ENCODE results near the gene FCRL2.
"Not testable (repeated sequence)": the region's sequence is repeated elsewhere in the genome, so short reads cannot be mapped to it uniquely, and the experiment has no call there.

Gene FCRL2

DNA sequence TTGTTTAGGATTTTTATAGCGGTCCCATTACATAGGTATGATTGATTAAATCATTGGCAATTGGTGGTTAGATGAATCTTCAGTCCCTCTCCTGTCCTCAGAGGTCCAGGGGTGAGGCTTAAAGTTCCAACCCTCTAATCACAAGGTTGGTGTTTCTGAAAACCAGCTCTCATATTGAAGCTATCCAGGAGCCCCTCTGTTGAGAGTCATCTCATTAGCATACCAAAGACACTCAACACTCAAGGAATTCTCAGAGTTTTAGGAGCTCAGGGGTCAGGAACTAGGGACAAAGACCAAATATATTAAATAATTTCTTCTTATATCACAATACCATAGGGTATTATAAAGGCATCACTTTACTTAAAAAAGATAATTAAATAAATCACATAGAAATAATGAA is 23.3 kb downstream of the FCRL2 start:
- DNase-seq (ENCODE audit: low spot score) = no peak

DNA sequence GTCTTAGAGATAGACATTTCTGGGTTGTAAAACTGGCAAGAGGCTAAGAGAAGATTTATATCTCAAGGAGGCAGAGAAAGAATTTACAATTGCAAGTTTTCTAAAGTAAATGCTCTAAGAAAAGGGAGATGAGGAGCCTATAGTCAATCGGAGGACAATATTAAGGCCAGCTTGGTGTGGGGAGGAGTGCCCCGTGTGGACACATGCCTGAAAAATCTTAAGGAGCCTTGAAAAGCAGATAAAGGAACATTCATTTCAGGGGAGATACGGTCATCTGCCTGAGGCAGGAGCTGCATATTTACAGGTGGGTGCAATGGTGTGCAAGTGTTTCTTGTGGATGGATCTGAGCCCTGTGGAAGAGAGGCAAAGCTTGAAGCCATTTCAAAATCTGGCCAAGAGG is 25.6 kb downstream of the FCRL2 start:
- DNase-seq (ENCODE audit: low spot score) = no peak

GRCh38 chr1:157748262-157748817 is 28.6 kb downstream of the FCRL2 start:
- DNase-seq (ENCODE audit: low spot score) = no peak

- DNase-seq (ENCODE audit: low spot score) = no peak
Measured at GRCh38 chr1:157739229-157739901, 37.6 kb downstream of the FCRL2 start.

GRCh38 chr1:157735991-157736390 is 40.9 kb downstream of the FCRL2 start:
- DNase-seq (ENCODE audit: low spot score) = not testable (repeated sequence)

- no peak for DNase-seq (ENCODE audit: low spot score)
Measured at GRCh38 chr1:157734321-157734720, 42.6 kb downstream of the FCRL2 start.

- no peak for DNase-seq (ENCODE audit: low spot score)
Measured at GRCh38 chr1:157732755-157733154, 44.2 kb downstream of the FCRL2 start.

DNA sequence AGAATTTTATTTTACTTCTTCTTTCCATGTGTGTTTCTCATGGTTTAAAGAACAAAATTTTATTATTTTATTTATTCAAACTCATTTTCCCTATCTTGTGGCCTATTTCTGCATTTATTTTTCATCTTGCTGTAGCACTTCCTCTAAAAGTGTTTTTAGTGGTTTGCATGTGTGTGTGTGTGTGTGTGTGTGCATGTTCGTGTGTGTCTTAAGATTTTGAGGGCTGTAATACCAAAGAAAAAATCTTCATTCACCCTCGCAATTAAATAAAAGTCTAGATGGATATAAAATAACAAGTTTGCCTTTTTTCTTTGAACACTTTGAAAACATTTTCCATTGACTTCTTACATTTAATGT is 51.7 kb downstream of the FCRL2 start:
- no peak for DNase-seq (ENCODE audit: low spot score)

- DNase-seq (ENCODE audit: low spot score) = no peak
Measured at GRCh38 chr1:157724537-157725220, 52.3 kb downstream of the FCRL2 start.

DNA sequence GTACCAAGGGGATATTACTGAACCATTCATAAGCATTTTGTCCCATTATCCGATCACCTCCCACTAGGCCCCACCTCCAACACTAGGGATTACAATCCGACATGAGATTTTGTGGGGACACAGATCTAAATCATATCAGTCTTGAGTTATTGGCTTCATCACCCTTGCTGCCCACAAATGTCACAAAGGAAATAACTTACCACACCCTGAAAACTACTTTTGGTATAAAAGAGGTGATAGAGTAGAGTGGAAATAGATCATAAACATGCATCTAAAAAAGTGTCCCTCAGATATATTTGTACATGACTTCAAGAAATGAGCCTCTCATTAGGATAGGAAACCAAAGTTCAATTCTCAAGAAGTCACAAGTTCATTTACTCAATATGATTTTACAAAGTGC is 53.8 kb downstream of the FCRL2 start:
- no peak for DNase-seq (ENCODE audit: low spot score)

- no peak for DNase-seq (ENCODE audit: low spot score)
Measured at GRCh38 chr1:157721985-157722384, 54.9 kb downstream of the FCRL2 start.

- no peak for DNase-seq (ENCODE audit: low spot score)
Measured at GRCh38 chr1:157715736-157716135, 61.2 kb downstream of the FCRL2 start.

- DNase-seq (ENCODE audit: low spot score) = no peak
Measured at GRCh38 chr1:157711802-157712201, 65.1 kb downstream of the FCRL2 start.

- no peak for DNase-seq (ENCODE audit: low spot score)
Measured at GRCh38 chr1:157704878-157705277, 72.1 kb downstream of the FCRL2 start.

- DNase-seq (ENCODE audit: low spot score) = no peak
Measured at GRCh38 chr1:157703981-157704380, 73.0 kb downstream of the FCRL2 start.

DNA sequence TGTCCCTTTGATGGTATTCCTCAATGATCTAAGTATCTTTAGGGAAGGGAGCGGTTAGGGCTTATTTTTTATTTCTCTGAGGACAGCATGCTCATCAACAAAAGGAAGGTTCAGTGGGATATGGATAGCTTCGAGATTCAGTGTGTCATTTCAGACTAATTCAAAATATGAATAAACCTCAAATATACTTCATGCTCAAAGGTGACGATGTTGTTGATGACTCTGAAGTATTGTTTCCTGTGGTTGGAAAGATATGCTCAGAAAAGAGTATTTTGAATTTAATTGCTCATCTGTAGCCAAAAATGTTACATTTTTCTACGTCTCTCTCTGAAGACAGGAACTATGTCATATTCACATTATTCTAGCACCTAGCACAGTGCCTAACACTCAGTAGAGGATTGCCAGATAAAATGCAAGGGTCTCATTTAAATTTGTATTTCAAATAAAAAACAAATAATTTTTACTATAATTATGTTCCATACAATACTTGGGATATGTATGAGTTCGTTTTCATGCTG is 74.6 kb downstream of the FCRL2 start:
- no peak for DNase-seq (ENCODE audit: low spot score)

DNA sequence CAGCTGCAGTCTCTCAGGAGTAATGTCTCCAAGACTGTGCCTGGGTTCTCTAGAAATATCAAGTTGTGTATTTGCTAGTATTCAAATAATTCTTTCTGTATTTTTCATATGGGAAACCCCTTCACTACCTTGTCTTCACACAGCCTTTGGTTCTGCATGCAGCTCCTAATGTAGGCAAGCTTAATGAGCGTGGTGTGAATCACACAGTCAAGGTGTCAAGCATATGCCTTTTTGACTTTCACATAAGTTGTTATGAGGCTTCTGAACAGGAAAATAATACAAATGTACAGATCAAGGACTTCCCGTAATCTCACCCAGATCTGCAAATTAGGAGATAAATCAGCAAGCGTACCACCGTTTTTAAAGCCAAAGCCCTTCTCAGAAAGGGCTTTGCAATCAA is 76.2 kb downstream of the FCRL2 start, which contains the start of gene FCRL3:
Gene FCRL3, minus strand, starts transcription at position 38 of the 400 bp plus-strand sequence. CDS start 280 bp downstream, outside the sequence.
- no peak for DNase-seq (ENCODE audit: low spot score)

DNA sequence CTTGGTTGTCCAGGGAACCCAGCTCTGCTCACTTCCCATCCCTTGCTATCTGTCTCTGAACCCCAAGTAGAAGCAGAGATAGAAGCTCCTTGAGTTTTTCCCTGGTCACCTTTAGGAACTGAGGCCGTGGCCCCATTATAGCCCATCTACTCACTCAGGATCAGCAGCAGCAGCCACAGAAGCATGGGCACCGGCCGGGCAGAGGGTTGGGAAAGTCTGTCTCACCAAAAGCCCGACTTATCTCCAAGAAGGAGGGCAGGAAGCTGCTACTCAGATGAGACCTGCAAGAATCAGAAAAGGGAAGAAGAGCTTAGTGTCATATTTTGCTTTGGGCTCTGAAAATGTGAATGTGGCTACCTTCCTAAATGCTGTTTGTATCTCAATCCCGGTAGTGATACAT is 76.6 kb downstream of the FCRL2 start:
- DNase-seq (ENCODE audit: low spot score) = no peak

DNA sequence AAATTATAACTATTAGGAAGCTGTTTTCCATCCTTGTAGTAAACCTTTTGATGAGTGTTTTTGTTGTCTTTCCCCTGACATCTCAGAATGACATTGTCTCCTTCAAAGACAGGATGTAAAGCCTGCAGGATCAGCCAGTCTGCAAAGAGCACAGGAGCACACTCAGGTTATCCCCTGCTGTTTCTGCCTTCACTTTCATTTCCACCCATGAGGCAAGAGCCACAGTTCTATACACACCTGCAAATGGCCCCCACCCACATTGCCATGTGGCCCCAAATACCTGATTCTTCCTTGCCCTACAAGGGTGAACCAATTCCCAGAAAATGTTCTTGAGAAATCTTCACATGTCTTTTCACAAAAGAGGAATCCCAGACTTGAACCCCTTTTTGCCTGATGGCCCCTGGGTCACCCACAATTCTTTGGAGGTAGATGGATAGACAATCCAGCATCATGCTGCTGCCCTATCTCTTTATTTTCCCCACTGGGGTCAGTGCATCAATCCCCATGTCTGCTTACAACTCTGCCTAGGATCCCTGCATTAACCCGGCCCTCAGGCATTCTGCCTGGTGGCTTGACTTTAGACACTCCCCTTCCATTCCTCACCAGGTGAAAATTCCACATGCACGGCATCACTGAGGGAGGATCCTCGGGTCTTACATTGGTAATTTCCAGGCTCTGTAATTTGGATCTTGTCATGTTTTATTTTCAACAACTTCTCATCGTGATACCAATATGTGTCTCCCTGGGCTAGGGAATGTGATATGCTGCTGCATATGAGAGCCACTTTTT is 79.0 kb downstream of the FCRL2 start:
- no peak for DNase-seq (ENCODE audit: low spot score)

GRCh38 chr1:157696966-157697628 is 79.8 kb downstream of the FCRL2 start:
- DNase-seq (ENCODE audit: low spot score) = no peak

Data from AG20443 (cell line).